Ureter (tissue), 1 donor: ENCODE results near the gene BNIP5. TPM values are rescaled to one million over a fixed set of nuclear protein-coding genes. Genes with fewer than 3 reads are reported as not detected.
"Not testable (repeated sequence)": the region's sequence is repeated elsewhere in the genome, so short reads cannot be mapped to it uniquely, and the experiment has no call there.

Experiments used
- DNase-seq: peaks from one replicate; pipeline ENCODE4 v3.0.0-alpha.2; 2020; ENCODE audit warnings: low spot score
- total RNA-seq: library from RNA; stranded (reverse); gene quantifications from one replicate; pipeline ENCODE4 v1.2.4, GENCODE V29; 2023
- donor health status: DM: yes; HTN: yes; CAD: no.

The BNIP5 gene
- total RNA-seq, 1 donor from 2014 or later, result not detected

- DNase-seq, result no peak
These were observed 31.1 kb upstream of the BNIP5 start for GRCh38 chr6:36367743-36368142.

- DNase-seq, result no peak
These were observed 28.2 kb upstream of the BNIP5 start for GRCh38 chr6:36364669-36365479.

DNA sequence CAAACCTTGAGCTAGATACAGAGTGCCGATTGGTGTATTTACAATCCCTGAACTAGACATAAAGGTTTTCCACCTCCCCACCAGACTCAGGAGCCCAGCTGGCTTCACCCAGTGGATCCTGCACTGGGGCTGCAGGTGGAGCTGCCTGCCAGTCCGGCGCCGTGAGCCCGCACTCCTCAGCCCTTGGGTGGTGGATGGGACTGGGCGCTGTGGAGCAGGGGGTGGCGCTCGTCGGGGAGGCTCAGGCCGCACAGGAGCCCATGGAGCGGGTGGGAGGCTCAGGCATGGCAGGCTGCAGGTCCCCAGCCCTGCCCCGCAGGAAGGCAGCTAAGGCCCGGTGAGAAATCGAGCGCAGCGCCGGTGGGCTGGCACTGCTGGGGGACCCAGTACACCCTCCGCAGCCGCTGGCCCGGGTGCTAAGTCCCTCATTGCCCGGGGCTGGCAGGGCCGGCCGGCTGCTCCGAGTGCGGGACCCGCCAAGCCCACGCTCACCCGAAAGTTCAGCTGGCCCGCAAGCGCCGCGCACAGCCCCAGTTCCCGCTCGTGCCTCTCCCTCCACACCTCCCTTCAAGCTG is 27.5 kb upstream of the BNIP5 start:
- DNase-seq, result not testable (repeated sequence)

DNA sequence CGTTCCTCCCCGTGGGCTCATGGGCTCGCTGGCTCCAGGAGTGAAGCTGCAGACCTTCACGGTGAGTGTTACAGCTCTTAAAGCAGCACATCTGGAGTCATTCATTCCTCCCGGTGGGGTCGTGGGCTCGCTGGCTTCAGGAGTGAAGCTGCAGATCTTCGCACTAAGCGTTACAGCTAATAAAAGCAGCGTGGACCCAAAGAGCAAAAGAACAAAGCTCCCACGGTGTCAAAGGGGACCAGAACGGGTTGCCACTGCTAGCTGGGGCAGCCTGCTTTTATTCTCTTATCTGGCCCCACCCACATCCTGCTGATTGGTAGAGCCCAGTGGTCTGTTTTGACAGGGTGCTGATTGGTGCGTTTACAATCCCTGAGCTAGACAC is 26.7 kb upstream of the BNIP5 start:
- not testable (repeated sequence) for DNase-seq

- no peak for DNase-seq
These were observed 26.1 kb upstream of the BNIP5 start for GRCh38 chr6:36362551-36363370.

GRCh38 chr6:36361071-36361470 is 24.4 kb upstream of the BNIP5 start:
- DNase-seq, result no peak

DNA sequence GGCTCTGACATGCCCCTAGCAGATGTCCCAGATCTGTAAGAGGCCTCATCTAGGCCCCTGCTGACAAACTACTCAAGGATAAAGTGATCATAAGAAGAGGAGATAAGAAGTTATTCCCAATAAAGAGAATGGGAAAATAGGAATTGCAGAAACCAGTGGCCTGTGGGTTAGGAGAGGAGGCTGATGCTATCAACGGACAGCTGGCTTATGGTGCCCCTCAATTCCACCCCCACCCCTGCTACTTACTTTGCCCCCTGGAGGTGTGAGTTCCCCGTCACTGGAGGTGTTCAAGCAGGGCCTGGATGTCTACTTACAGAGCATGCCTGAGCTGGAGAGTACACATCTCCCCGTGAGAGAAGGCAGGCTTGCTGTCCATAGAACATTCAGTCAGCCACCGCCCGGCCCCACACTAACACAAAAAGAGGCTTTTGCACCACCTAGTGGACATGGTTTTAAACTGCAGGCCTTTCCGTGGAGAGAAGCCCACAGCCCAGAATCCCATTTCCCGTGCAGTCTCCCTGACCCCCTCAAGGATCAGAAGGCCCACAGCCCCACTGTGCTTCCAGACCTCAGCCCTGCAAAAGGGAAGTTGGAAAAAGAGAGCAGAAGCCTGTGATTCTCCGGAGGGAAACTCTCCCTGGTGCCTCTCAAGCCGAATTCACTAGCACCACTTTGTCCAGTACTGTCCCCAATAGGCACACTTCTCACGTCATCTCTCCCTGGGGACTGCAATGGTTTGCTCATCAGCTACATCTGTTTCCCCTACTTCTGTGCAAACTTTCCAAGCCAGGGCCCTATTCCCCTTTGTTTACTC is 23.8 kb upstream of the BNIP5 start:
- DNase-seq, result peak; percentile 82

GRCh38 chr6:36358226-36358915 is 21.7 kb upstream of the BNIP5 start:
- no peak for DNase-seq

DNA sequence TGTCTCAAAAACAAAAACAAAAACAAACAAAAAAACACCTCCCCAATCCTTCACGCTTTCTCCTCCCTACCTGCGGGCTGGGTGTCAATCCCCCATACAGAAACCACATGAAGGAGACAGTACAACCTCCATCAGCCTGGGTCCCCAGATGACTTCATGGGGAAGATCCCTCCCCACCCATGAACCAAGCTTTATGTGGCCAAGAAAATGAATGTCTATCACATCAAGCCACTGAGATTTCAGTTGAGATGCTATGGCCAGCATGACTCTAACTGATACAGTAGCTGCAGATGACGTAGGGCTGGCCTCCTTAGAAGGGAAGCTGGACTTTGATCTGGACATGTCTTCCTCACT is 21.2 kb upstream of the BNIP5 start:
- DNase-seq, result no peak

- no peak for DNase-seq
These were observed 19.1 kb upstream of the BNIP5 start for GRCh38 chr6:36355819-36356218.

GRCh38 chr6:36353411-36353915 is 16.8 kb upstream of the BNIP5 start:
- no peak for DNase-seq

DNA sequence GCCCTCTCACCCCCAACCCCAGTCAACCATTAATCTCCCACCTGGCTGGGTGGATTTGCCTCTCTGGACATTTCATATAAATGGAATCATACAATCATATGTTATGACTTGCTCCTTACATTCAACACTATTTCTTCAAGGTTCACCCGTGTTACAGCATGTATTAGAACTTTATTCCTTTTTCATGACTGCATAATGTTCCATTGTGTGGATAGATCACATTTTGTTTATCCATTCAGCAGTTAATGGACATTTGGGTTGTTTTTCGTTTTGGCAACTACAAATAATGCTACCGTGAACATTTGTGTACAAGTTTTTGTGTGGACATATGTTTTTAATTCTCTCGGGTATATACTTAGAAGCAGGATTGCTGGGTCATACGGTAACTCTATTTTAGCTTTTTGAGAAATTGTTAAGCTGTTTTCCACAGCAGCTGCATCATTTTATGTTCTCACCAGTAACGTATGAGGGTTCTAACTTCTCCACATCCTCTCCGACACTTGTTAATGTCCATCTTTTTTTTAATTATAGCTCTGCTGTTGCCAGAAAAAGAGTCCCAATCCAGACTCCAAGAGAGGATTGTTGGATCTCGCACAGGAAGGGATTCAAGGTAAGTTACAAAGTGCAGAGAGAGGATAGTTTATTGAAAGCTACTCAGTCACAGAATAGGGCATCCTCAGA is 15.9 kb upstream of the BNIP5 start:
- no peak for DNase-seq

DNA sequence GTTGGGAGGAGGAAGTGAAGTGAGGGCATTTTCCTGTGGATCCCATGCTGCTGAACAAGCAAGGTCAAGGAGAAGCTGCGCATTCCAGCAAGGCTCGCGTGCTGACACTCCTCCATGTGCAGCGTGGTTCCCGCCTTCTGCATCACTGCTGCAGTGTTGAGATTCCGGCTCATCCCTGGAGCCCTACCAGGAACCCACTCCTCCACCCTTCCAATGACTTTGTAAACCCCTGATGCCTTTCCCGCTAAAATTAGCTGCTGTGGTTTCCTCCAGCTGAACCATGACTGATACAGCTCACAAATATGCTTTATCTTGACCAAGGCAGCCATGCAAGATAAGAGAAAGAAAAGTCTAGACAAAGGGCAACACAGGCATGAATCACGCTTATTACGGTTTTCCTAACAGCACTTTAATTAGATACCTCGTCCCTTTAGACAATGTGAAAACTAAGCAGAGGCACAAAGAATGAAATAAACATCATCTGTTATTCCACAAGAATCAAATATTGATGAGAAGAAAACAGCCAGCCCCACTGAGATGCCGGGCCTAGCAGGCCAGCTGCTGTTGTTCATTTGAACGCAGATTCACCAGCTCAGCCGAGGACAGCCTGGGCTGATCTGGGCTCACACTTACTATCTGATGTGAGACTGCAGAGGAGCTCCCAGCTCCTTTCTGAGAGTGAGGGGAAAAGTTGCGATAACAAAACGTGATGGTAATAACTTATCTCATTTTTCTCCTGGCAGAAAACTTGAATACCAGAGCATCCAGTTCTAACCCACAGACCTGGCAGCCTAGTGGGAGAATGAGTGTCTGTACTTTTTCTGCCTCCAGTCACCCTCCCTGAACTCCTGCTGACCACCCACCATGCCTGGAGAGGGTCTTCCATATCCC is 14.2 kb upstream of the BNIP5 start:
- DNase-seq, result no peak

DNA sequence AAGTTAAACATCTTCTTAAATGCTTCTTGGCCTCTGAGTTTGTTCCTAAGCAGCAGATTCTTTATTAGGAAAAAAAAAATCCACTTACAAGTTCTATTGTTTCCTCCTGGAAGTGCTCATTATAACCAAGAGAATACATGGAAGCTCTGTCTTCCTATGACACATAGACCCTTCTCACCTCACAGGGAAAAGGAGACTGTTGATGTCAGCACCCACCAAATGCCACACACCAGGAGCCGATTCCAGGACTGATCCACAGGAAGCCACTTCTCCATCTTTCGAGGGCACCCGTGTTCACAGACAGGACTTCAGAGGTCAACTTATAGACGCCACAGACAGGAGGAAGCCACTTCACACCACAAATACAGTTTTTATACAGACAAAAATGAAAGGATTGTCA is 13.4 kb upstream of the BNIP5 start:
- no peak for DNase-seq

GRCh38 chr6:36349240-36349639 is 12.6 kb upstream of the BNIP5 start:
- no peak for DNase-seq

DNA sequence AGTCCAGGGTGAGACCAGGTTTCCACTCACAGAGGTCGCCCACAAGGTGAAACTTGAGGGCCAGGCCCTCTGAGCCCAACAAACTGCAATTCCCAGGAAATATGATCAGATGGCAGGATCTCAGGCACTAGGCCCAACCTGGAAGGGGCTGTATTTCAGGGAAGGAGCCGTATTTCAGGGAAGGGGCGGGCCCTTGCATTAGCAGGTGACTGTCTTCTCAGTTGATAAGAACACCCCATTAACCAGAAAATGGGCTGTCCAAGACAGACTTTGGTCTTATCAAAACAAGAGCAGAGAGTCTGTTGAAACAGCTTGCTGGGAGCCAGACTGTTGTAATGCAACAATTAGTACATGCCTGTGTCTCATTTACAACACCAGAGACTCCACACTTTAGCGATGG is 10.9 kb upstream of the BNIP5 start:
- no peak for DNase-seq

DNA sequence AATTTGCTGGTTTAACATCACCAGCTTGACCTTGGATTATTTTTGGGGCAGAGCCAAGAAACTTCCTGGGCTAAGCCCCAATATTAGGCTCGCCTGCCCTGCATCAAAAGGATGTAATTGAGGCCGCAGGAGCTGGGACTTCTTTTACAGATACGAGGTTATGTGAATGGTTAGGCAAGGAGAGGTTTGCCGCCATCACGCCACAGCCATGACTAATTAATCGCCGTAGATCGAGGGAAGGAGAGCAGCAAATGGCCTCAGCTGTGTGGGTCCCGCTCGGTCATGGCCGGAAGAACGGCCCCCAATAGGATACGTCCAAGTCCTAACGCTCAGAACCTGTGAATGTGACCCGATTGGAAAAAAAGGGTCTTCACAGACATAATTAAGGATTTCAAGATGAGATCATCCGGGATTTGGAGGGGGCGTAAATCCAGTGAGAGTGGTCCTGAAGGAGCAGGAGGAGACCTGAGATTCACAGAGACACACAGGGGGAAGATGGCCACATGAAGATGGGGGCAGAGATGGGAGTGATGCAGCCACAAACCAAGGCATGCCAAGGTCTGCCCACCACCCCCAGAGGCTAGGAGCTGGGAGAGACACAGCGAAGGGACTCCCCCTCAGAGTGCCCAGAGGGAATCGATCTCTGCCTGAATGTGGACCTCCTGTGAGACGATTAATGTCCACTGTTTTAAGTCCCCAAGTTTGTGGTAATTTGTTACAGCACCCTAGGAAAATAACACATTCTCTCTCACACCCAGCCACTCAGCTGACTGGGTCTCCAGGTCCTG is 10.0 kb upstream of the BNIP5 start:
- no peak for DNase-seq

DNA sequence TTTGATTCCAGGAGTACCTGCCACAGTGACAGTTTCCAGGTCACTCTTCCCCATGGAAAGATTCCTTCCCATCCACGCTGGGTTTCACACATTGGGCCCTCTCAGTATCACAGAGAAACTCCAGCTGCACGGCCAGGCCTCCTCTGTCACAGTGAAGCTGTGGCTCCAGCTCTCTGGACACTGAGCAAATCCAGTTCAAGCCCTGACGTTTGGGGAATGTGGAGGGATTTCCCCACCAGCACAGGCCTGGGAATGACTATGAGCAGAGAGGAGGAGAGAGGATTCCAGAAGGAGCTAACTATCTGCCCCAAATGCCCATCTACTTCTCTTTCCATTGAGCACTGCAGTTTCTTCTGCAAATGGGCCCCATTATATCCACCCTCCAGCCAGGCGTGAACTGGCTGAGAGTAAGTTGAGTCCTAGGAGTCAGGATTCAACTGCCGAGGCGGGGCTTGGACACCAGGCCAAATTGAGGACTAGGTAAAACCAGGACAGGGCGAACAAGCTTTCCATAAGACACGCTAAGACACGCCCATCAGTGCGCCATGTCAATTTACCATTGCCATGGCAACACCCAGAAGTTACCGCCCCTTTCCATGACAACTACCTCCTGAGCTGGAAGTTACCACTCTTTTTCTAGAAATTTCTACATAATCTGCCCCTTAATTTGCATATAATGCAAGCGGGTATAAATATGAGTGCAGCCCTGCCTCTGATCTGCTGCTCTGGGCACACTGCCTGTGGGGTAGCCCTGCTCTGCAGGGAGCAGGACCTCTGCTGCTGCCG is 9.2 kb upstream of the BNIP5 start:
- DNase-seq, result no peak
